ENCODE results near the gene TCF7L1.

DNA sequence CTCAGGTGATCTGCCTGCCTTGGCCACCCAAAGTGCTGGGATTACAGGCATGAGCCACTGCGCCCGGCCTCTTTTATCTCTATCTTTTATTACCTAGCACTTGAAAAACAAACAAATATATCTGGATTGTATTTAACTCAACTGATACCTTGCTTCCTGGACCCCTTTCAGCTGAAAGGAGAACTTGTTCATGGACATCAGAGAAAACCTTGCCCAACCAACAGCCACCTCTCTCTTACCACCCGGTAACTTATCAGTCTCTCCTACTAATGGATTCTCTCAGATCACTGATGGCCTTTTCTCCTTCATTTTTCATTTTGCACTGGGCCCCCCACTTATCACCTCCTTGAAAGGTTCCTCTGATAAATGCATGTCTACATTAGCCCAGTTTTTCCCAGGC is 214.4 kb downstream of the TCF7L1 start:
- no peak for TF ChIP-seq CTCF (IDR thresholded peaks at IDR 0.05)
- TF ChIP-seq POLR2A (IDR thresholded peaks at IDR 0.05), result no peak
